ENCODE results near the gene EFCAB6. TPM values are rescaled to one million over a fixed set of nuclear protein-coding genes. Genes with fewer than 3 reads are reported as not detected.

Gene EFCAB6
- total RNA-seq, 1 donor from 2014 or later: 8.6 TPM

- DNase-seq (ENCODE audit: low spot score in 2 of 2): no peak
- TF ChIP-seq CTCF (IDR thresholded peaks at IDR 0.05): no peak
- H3K9me3 ChIP-seq: no peaks in the 10 kb centered on the region
- no peaks in the 10 kb centered on the region for H3K36me3 ChIP-seq
- H3K27ac ChIP-seq: no peak overlapping the region
- H3K4me3 ChIP-seq: no peak overlapping the region
- no peaks in the 10 kb centered on the region for H3K4me1 ChIP-seq
- intact Hi-C loops (cut with DNase I): no loop called here
- no peaks in the 10 kb centered on the region for H3K27me3 ChIP-seq
Observed at GRCh38 chr22:43693249-43693648, 118.9 kb downstream of the EFCAB6 start.

GRCh38 chr22:43689356-43689755 lies 122.7 kb downstream of the EFCAB6 start:
- Histone ChIP-seq H3K4me3 (no peak overlapping the region), H3K27ac (no peak overlapping the region), H3K4me1 (no peaks in the 10 kb centered on the region), H3K36me3 (no peaks in the 10 kb centered on the region), H3K9me3 (no peaks in the 10 kb centered on the region), H3K27me3 (no peaks in the 10 kb centered on the region)
- no peak for DNase-seq (ENCODE audit: low spot score in 2 of 2)
- intact Hi-C loops (cut with DNase I): no loop called here
- no peak for TF ChIP-seq CTCF (IDR thresholded peaks at IDR 0.05)

DNA sequence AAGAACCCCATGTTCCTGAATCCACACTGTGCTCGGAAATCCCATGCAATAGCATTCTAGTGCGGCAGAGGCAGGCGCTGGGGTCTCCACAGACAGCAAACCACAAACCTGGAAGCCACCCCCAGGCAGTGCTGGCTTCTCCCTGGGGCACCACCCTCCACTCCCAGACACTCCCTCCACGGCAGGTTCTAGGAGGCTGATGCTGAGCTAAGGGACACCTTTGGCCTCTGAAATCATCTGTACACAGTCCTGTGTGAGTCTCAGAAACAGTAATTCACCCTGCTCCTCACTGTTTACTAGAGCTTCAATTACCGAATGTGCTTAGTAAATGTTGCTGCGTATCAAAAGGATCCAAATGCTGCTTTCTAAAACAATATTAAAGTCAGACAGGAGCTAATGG lies 129.3 kb downstream of the EFCAB6 start:
- Histone ChIP-seq H3K27ac (no peak overlapping the region), H3K9me3 (no peaks in the 10 kb centered on the region), H3K27me3 (no peaks in the 10 kb centered on the region), H3K4me3 (no peak overlapping the region), H3K36me3 (no peaks in the 10 kb centered on the region), H3K4me1 (no peaks in the 10 kb centered on the region)
- no peak for TF ChIP-seq CTCF (IDR thresholded peaks at IDR 0.05)
- DNase-seq (ENCODE audit: low spot score in 2 of 2): no peak
- intact Hi-C loops (cut with DNase I): no loop called here

- H3K27me3 ChIP-seq: no peaks in the 10 kb centered on the region
- no peaks in the 10 kb centered on the region for H3K36me3 ChIP-seq
- no peak for TF ChIP-seq CTCF (IDR thresholded peaks at IDR 0.05)
- no peak overlapping the region for H3K27ac ChIP-seq
- no peak overlapping the region for H3K4me3 ChIP-seq
- no peak for DNase-seq (ENCODE audit: low spot score in 2 of 2)
- no peaks in the 10 kb centered on the region for H3K9me3 ChIP-seq
- intact Hi-C loops (cut with DNase I): no loop called here
- no peaks in the 10 kb centered on the region for H3K4me1 ChIP-seq
Observed at GRCh38 chr22:43681731-43682360, 130.3 kb downstream of the EFCAB6 start.

GRCh38 chr22:43670513-43670912 lies 141.6 kb downstream of the EFCAB6 start:
- Histone ChIP-seq H3K4me3 (no peak overlapping the region), H3K36me3 (no peaks in the 10 kb centered on the region), H3K4me1 (no peaks in the 10 kb centered on the region), H3K27me3 (no peaks in the 10 kb centered on the region), H3K9me3 (no peaks in the 10 kb centered on the region), H3K27ac (no peak overlapping the region)
- no peak for DNase-seq (ENCODE audit: low spot score in 2 of 2)
- intact Hi-C loops (cut with DNase I): no loop called here
- no peak for TF ChIP-seq CTCF (IDR thresholded peaks at IDR 0.05)

DNA sequence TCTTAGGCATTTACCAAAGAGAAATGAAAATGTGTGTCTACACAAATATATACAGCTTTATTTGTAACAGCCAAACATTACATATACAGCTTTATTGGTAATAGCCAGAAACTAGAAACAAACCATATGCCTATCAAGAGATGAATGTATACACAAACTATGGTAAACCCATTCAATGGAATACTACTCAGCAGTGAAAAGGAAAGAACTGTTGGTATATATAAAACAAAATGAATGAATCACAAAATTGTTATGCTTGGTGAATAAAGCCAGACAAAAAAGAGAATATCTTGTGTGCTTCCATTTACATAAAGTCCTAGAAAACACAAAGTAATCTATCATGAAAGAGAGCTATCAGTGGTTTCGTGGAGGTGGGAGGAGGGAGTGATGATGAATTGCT lies 142.9 kb downstream of the EFCAB6 start:
- TF ChIP-seq CTCF (IDR thresholded peaks at IDR 0.05): no peak
- Histone ChIP-seq H3K9me3 (no peaks in the 10 kb centered on the region), H3K27ac (no peak overlapping the region), H3K4me1 (no peaks in the 10 kb centered on the region), H3K4me3 (no peak overlapping the region), H3K27me3 (no peaks in the 10 kb centered on the region), H3K36me3 (no peaks in the 10 kb centered on the region)
- no peak for DNase-seq (ENCODE audit: low spot score in 2 of 2)
- intact Hi-C loops (cut with DNase I): no loop called here
